Retinal pigment epithelial cell (primary cell): Measurements from ENCODE around the gene RERE.

Experiments used
- DNase-seq: peaks from one replicate; pipeline ENCODE4 v3.0.0-alpha.2; 2010; ENCODE audit warnings: low read depth
- H3K4me3 ChIP-seq: 2 replicates; pipeline ENCODE4 v1.5.1; 2011; ENCODE audit warnings: mild to moderate bottlenecking, low read length, control low read depth, moderate library complexity
- CTCF ChIP-seq: conservative IDR thresholded peaks from 2 replicates; pipeline ENCODE4 v1.5.1; 2011; ENCODE audit warnings: low read depth, low read length, control low read depth, inconsistent platforms

The RERE gene

GRCh38 chr1:8745749-8746390 lies 71.6 kb downstream of the RERE start:
- no peak overlapping the region for H3K4me3 ChIP-seq
- TF ChIP-seq CTCF = no peak
- DNase-seq = no peak

GRCh38 chr1:8745346-8745745 lies 72.1 kb downstream of the RERE start:
- DNase-seq = no peak
- TF ChIP-seq CTCF = no peak
- H3K4me3 ChIP-seq = no peak overlapping the region

- no peak for DNase-seq
- no peak overlapping the region for H3K4me3 ChIP-seq
- TF ChIP-seq CTCF = no peak
Measured at GRCh38 chr1:8742022-8742924, 75.2 kb downstream of the RERE start.

- DNase-seq = no peak
- no peak for TF ChIP-seq CTCF
- no peak overlapping the region for H3K4me3 ChIP-seq
Measured at GRCh38 chr1:8740034-8740449, 77.4 kb downstream of the RERE start.

- no peak overlapping the region for H3K4me3 ChIP-seq
- TF ChIP-seq CTCF = peak; percentile 15
- no peak for DNase-seq
Measured at GRCh38 chr1:8739377-8739776, 78.1 kb downstream of the RERE start.

GRCh38 chr1:8736927-8737326 lies 80.5 kb downstream of the RERE start:
- TF ChIP-seq CTCF = no peak
- H3K4me3 ChIP-seq = no peak overlapping the region
- DNase-seq = no peak
